HepG2 (cell line): ENCODE measurements around the gene ABCC1. TPM values are rescaled to one million over a fixed set of nuclear protein-coding genes. Genes with fewer than 3 reads are reported as not detected.
"Not testable (repeated sequence)": the region's sequence is repeated elsewhere in the genome, so short reads cannot be mapped to it uniquely, and the experiment has no call there.

Experiments
- BORCS8-MEF2B ChIP-seq: sonication (generic); formaldehyde crosslinking; IDR thresholded peaks from 2 replicates; pipeline ENCODE4 v1.8.0; 2022; ENCODE audit warnings: mild to moderate bottlenecking, missing genetic modification reagents
- IRX3 ChIP-seq: sonication (generic); formaldehyde crosslinking; IDR thresholded peaks from 2 replicates; pipeline ENCODE4 v1.8.1; 2023; ENCODE audit warnings: mild to moderate bottlenecking, low read depth, missing genetic modification reagents, borderline replicate concordance
- LCORL ChIP-seq, 2 experiments: fragments of 450-650 bp in 1 of 2; sonication (generic) in 1 of 2; formaldehyde crosslinking in 1 of 2; IDR thresholded peaks; 2 replicates each; pipeline versions ENCODE4 v1.5.0 to v1.6.1; 2017 to 2020; ENCODE audit warnings: antibody characterized with exemption in 1 of 2, missing genetic modification reagents in 1 of 2
- NONO ChIP-seq, 2 experiments: fragments of 450-650 bp in 1 of 2; sonication (generic) in 1 of 2; formaldehyde crosslinking in 1 of 2; IDR thresholded peaks in 1 of 2; conservative IDR thresholded peaks in 1 of 2; 2 replicates each; pipeline versions ENCODE4 v1.6.1 to v1.8.0; 2017 to 2022; ENCODE audit warnings: mild to moderate bottlenecking in 1 of 2, missing genetic modification reagents in 1 of 2, moderate library complexity in 1 of 2
- SMAD1 ChIP-seq: sonication (generic); formaldehyde crosslinking; IDR thresholded peaks from 2 replicates; pipeline ENCODE4 v1.4.0; 2020; ENCODE audit warnings: missing genetic modification reagents, low read depth, mild to moderate bottlenecking, borderline replicate concordance
- SNAPC2 ChIP-seq: sonication (generic); formaldehyde crosslinking; IDR thresholded peaks from 2 replicates; pipeline ENCODE4 v1.8.1; 2022; ENCODE audit warnings: mild to moderate bottlenecking, missing genetic modification reagents
- TARDBP ChIP-seq: sonication (generic); formaldehyde crosslinking; IDR thresholded peaks from 2 replicates; pipeline ENCODE4 v1.8.0; 2022; ENCODE audit warnings: mild to moderate bottlenecking, missing genetic modification reagents
- TMF1 ChIP-seq: sonication (generic); formaldehyde crosslinking; IDR thresholded peaks from 2 replicates; pipeline ENCODE4 v1.8.1; 2022; ENCODE audit warnings: low read depth, missing genetic modification reagents
- ZBTB34 ChIP-seq: sonication (generic); formaldehyde crosslinking; IDR thresholded peaks from 2 replicates; pipeline ENCODE4 v1.8.0; 2022; ENCODE audit warnings: mild to moderate bottlenecking, missing genetic modification reagents
- ZFY ChIP-seq: sonication (generic); formaldehyde crosslinking; IDR thresholded peaks from 2 replicates; pipeline ENCODE4 v1.4.0; 2020; ENCODE audit warnings: missing genetic modification reagents
- ZNF333 ChIP-seq: sonication (generic); formaldehyde crosslinking; IDR thresholded peaks from 2 replicates; pipeline ENCODE4 v1.4.0; 2020; ENCODE audit warnings: mild to moderate bottlenecking, missing genetic modification reagents, borderline replicate concordance
- ZNF768 ChIP-seq: sonication (generic); formaldehyde crosslinking; IDR thresholded peaks from 2 replicates; pipeline ENCODE4 v1.4.0; 2020; ENCODE audit warnings: missing genetic modification reagents
- polyA plus RNA-seq, 8 experiments: library from polyadenylated mRNA; depleted of rRNA in 3 of 8; stranded (reverse) in 7 of 8; unstranded in 1 of 8; fragments of >200 nt; fragmentation: Illumina TruSeq in 4 of 8; extraction: Trizol in 4 of 8; gene quantifications; 2 replicates each; pipeline versions ENCODE4 v1.2.1 to v1.2.3, GENCODE V29; 2011 to 2016; ENCODE audit warnings: low read depth in 4 of 8, missing spikeins in 1 of 8, mixed read lengths in 1 of 8; ENCODE audit not compliant: insufficient read depth in 1 of 8
- total RNA-seq, 5 experiments: library from RNA; depleted of rRNA; stranded (reverse); fragments of >200 nt; fragmentation: Illumina TruSeq; extraction: Trizol; gene quantifications; 2 replicates each; pipeline ENCODE4 v1.2.3, GENCODE V29; 2016; ENCODE audit warnings: low read depth in 1 of 5
- TF ChIP-seq, protein P1 (sequence below): sonication (generic); formaldehyde crosslinking; IDR thresholded peaks from 2 replicates; pipeline ENCODE4 v1.8.1; 2022; ENCODE audit warnings: low read depth, mild to moderate bottlenecking, missing genetic modification reagents
- TF ChIP-seq, protein P2 (sequence below): sonication (generic); formaldehyde crosslinking; IDR thresholded peaks from 2 replicates; pipeline ENCODE4 v1.8.0; 2022; ENCODE audit warnings: missing genetic modification reagents, mild to moderate bottlenecking, borderline replicate concordance
- TF ChIP-seq, protein P3 (sequence below): sonication (generic); formaldehyde crosslinking; IDR thresholded peaks from 2 replicates; pipeline ENCODE4 v1.8.1; 2022; ENCODE audit warnings: mild to moderate bottlenecking, missing genetic modification reagents
- TF ChIP-seq, protein P4 (sequence below): sonication (generic); formaldehyde crosslinking; IDR thresholded peaks from 2 replicates; pipeline ENCODE4 v1.4.0; 2020; ENCODE audit warnings: missing genetic modification reagents, mild to moderate bottlenecking, borderline replicate concordance

ABCC1 gene
- total and polyA plus RNA-seq, 2 of the 13 experiments (the other 11 are each of a cell fraction or from before 2014, with no cell fraction given) = 13.0 to 30.6 TPM

GRCh38 chr16:16148000-16148599 is 198.7 kb downstream of the ABCC1 start (continued):
- TF ChIP-seq ZBTB34 (CRISPR knock-in tag) (peak; percentile 69; the same call in 1 of the 2 replicates), SMAD1 (CRISPR knock-in tag) (peak; percentile 5; the same call in 1 of the 2 replicates), ZNF333 (CRISPR knock-in tag) (peak; percentile 17; the same call in 1 of the 2 replicates), SNAPC2 (peak; percentile 77; the same call in 1 of the 2 replicates), TARDBP (CRISPR knock-in tag) (peak; percentile 76; the same call in 1 of the 2 replicates), LCORL (CRISPR knock-in tag; IDR thresholded peaks at IDR 0.05) (0 out of 2 replicates have a peak, but pooled peaks have one; percentile 1), IRX3 (CRISPR knock-in tag) (0 out of 2 replicates have a peak, but pooled peaks have one; percentile 57), TMF1 (CRISPR knock-in tag) (peak; percentile 83; the same call in 1 of the 2 replicates), ZFY (CRISPR knock-in tag) (peak; percentile 27; the same call in 1 of the 2 replicates), NONO (CRISPR knock-in tag; conservative IDR thresholded peaks at IDR 0.05) (peak; percentile 27; the same call in 1 of the 2 replicates), ZNF768 (CRISPR knock-in tag) (peak; percentile 21; the same call in 1 of the 2 replicates), BORCS8-MEF2B (peak; percentile 46; the same call in 1 of the 2 replicates)
- TF ChIP-seq, protein P1, sequence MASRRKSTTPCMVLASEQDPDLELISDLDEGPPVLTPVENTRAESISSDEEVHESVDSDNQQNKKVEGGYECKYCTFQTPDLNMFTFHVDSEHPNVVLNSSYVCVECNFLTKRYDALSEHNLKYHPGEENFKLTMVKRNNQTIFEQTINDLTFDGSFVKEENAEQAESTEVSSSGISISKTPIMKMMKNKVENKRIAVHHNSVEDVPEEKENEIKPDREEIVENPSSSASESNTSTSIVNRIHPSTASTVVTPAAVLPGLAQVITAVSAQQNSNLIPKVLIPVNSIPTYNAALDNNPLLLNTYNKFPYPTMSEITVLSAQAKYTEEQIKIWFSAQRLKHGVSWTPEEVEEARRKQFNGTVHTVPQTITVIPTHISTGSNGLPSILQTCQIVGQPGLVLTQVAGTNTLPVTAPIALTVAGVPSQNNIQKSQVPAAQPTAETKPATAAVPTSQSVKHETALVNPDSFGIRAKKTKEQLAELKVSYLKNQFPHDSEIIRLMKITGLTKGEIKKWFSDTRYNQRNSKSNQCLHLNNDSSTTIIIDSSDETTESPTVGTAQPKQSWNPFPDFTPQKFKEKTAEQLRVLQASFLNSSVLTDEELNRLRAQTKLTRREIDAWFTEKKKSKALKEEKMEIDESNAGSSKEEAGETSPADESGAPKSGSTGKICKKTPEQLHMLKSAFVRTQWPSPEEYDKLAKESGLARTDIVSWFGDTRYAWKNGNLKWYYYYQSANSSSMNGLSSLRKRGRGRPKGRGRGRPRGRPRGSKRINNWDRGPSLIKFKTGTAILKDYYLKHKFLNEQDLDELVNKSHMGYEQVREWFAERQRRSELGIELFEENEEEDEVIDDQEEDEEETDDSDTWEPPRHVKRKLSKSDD (CRISPR knock-in tag) = 0 out of 2 replicates have a peak, but pooled peaks have one; percentile 17
- not testable (repeated sequence) for TF ChIP-seq LCORL, NONO (IDR thresholded peaks at IDR 0.05)
- TF ChIP-seq, protein P2, sequence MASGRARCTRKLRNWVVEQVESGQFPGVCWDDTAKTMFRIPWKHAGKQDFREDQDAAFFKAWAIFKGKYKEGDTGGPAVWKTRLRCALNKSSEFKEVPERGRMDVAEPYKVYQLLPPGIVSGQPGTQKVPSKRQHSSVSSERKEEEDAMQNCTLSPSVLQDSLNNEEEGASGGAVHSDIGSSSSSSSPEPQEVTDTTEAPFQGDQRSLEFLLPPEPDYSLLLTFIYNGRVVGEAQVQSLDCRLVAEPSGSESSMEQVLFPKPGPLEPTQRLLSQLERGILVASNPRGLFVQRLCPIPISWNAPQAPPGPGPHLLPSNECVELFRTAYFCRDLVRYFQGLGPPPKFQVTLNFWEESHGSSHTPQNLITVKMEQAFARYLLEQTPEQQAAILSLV = 0 out of 2 replicates have a peak, but pooled peaks have one; percentile 6
- TF ChIP-seq, protein P3, sequence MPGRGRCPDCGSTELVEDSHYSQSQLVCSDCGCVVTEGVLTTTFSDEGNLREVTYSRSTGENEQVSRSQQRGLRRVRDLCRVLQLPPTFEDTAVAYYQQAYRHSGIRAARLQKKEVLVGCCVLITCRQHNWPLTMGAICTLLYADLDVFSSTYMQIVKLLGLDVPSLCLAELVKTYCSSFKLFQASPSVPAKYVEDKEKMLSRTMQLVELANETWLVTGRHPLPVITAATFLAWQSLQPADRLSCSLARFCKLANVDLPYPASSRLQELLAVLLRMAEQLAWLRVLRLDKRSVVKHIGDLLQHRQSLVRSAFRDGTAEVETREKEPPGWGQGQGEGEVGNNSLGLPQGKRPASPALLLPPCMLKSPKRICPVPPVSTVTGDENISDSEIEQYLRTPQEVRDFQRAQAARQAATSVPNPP = 0 out of 2 replicates have a peak, but pooled peaks have one; percentile 41
- TF ChIP-seq, protein P4, sequence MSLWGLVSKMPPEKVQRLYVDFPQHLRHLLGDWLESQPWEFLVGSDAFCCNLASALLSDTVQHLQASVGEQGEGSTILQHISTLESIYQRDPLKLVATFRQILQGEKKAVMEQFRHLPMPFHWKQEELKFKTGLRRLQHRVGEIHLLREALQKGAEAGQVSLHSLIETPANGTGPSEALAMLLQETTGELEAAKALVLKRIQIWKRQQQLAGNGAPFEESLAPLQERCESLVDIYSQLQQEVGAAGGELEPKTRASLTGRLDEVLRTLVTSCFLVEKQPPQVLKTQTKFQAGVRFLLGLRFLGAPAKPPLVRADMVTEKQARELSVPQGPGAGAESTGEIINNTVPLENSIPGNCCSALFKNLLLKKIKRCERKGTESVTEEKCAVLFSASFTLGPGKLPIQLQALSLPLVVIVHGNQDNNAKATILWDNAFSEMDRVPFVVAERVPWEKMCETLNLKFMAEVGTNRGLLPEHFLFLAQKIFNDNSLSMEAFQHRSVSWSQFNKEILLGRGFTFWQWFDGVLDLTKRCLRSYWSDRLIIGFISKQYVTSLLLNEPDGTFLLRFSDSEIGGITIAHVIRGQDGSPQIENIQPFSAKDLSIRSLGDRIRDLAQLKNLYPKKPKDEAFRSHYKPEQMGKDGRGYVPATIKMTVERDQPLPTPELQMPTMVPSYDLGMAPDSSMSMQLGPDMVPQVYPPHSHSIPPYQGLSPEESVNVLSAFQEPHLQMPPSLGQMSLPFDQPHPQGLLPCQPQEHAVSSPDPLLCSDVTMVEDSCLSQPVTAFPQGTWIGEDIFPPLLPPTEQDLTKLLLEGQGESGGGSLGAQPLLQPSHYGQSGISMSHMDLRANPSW (CRISPR knock-in tag) = 0 out of 2 replicates have a peak, but pooled peaks have one; percentile 6
